Activated effector memory CD4-positive, alpha-beta T cell treated with Interleukin-2 at 50 U/mL for 16 hours (primary cell): ENCODE results near the gene HOXA4.

Experiments used
- DNase-seq: peaks from one replicate; pipeline ENCODE4 v3.0.0-alpha.2; 2020

The HOXA4 gene

DNA sequence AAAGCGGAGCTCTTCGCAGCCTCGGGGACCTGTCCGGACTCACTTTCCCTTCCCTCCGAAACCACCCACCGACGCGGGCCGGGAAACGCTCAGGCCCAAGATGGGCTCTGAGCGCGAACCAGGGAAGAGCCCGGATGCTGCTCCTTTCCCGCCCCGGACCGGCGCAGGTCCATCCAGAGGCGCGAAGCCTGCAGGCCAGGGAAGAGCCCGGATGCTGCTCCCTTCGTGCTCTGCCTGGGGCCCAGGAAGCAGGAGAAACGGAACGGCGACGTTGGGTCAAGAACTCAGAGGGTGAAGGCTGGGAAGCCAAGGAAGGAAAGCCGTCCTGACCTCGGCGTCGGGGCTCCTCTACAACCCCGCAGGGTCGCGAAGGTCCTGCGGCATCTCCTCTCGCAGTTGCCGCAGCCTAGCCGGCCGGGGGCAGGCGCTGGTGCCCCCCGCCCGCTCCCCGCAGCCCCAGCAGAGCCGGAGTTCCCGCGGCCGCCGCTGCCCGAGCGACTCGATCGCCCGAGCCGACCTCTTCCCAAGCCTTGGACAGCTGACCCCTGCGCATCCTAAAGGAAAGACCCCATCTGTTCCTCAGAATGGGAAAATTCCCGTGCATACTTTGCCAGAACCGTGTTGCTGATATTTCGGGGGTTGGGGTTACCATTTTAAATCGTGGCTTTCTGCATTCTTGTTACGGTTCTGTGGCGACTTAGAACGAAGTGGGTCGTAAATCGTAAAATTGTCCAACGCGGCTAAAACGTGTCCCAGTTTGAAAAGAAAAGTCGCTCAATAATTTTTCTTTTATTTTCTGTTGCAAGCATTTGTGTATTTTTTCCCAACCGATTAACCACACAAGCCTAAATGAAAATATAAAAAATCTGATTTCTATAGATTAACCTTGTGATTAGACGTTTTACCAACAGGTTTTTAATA lies 42.3 kb downstream of the HOXA4 start:
- DNase-seq = no peak

- no peak for DNase-seq
Measured at GRCh38 chr7:27083646-27084045, 46.9 kb downstream of the HOXA4 start.

DNA sequence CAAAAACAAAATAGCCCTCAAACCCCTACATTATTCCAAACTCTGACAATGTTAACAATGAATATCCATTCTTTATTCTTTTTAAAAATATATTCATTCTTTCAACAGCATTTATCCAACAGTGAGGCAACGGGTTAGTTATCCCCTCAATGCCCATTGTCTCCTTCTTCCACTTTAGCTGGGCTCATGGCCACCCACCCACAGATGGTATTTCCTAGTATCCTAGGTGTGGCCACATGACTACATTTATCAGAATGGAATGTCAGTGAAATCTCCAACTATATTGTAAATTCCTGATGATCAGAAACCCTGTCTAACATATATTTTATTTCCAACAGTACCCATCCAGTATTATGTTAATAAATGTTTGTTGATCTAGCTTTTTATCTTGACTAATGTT lies 48.4 kb downstream of the HOXA4 start:
- DNase-seq = no peak

DNA sequence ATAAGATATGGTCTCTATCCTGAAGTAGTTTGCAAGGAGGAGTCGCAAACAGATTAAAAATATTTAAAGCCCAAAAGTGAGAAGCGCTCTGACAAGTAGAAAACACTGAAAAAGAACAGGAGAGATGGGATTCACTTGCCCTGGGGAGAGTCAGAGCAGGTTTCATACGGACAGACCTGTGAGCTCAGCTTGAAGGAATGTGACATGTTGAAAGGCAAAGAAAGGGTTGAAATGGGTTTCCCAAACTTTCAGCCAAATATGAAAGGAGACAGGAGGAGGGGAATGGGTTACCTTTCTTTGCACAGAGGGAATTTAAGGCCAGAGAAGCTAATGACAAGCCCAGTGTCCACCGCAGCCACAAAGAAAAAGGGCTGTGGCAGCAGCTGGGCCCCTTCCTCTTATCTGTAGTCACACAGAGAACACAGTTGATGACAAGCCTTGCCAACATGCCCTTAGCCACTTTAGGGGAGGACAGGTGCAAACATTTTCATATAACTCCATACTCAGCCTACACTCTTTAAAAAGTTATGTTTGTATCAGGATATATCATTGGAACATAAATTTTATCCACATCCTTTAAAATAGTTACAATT lies 49.6 kb downstream of the HOXA4 start:
- DNase-seq = no peak

GRCh38 chr7:27079234-27079975 lies 51.2 kb downstream of the HOXA4 start:
- no peak for DNase-seq

DNA sequence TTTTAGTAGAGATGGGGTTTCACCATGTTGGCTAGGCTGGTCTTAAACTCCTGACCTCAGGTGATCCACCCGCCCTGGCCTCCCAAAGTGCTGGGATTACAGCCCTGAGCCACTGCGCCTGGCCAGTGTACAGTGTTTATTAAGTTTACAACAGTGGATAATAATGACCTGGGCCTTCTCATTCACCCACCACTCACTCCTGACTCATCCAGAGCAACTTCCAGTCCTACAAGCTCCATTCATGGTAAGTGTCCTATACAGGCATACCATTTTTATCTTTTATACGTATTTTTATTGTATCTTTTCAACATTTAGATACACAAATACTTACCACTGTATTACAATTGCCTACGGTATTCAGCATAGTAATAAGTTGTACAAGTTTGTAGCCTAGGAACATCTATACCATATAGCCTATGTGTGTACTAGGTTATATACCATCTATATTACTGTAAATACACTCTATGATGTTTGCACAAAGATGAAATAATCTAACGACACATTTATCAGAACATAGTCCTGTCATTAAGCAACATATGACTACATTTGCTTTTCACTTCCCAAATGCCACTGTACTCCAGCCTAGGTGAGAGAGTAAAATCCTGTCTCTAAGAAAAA lies 51.8 kb downstream of the HOXA4 start:
- no peak for DNase-seq
